Activated naive CD4-positive, alpha-beta T cell treated with anti-CD3 and anti-CD28 coated beads, Interleukin-2, amount 50 U/mL, for 72 hours (primary cell): ENCODE data around the gene SFMBT1. TPM values are rescaled to one million over a fixed set of nuclear protein-coding genes. Genes with fewer than 3 reads are reported as not detected.
"Not testable (repeated sequence)": the region's sequence is repeated elsewhere in the genome, so short reads cannot be mapped to it uniquely, and the experiment has no call there.

ENCODE experiments used
- ATAC-seq, 2 donors: fragments of 150-1000 bp; cut with Tn5 transposase; 2 replicates each; pipeline ENCODE4 v1.10.0; 2021; ENCODE audit warnings: mild to moderate bottlenecking in 2 of 2, moderate library complexity in 2 of 2
- DNase-seq, 2 donors: peaks; one replicate each; pipeline ENCODE4 v3.0.0; 2021 to 2022; ENCODE audit warnings: low spot score in 2 of 2
- H3K27ac Mint-ChIP-seq, 2 donors: one replicate each; pipeline ENCODE4 v1.8.0; 2022; ENCODE audit warnings: mild to moderate bottlenecking in 2 of 2, mixed read lengths in 2 of 2
- H3K36me3 Mint-ChIP-seq, 2 donors: one replicate each; pipeline ENCODE4 v1.8.0; 2022; ENCODE audit warnings: mixed read lengths in 2 of 2
- H3K9me3 Mint-ChIP-seq, 2 donors: one replicate each; pipeline ENCODE4 v1.8.0; 2022; ENCODE audit warnings: mixed read lengths in 2 of 2
- total RNA-seq, 2 donors: library from RNA; stranded (reverse); gene quantifications; one replicate each; pipeline ENCODE4 v1.2.3, GENCODE V29; 2022

SFMBT1 gene
- total RNA-seq, 2 donors from 2014 or later = 19.6 to 23.3 TPM

DNA sequence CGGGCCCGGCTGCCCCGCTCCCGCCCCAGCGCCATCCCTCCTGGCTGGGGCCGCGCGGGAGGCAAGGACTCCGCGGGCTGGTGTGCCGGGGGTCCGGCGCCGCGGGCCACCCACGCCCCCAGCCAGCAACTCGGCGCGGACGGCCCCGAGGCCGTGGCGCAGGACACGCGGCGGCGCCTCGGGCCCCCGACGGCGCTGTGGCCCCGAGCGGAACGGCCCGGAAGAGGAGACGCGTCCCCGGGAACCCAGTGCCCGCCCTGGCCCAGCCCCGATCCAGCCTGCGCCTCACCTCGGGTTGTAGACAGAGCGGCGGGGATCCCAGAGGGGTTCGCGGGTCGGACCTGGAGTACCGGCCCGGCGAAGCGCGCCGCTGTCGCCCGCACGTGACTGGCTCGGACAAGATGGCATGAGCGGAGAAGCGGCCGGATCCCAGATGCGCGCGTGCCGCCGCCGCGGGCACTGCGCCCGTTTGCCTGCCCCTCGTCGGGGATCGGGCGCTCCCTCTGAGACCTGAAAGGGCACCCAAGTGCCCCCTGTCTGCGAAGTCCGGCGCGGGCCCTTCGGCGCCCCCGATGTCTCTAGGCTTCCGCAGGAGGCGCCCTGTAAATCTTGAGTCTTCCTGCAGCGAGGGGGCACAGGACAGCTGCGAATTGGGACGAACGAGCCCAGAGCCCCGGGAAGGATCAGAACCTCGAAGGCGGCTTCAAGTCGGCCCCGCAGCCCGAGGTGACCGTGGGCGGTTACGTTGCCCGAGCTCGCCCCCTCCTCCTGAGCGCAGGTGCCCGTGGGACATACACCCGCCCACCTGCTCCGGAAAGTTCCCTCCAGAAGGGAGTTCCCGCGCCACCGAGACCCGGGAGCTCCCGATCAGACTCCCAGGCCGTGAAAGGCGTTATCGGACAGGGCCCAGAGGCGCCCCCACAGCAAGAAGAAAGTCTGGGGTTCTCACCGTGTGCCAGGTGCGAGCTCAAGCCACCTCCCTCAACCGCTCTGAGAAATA lies 598 bp upstream of the SFMBT1 start:
- Mint-ChIP-seq H3K27ac (peak overlapping the region; percentile 86 to 87), H3K9me3 (no peaks in the 10 kb centered on the region), H3K36me3 (peaks cover 8 to 17% of the 10 kb centered on the region in 2 donors)
- DNase-seq (peak; percentile 62 to 77), ATAC-seq (peak; percentile 51 to 57)

DNA sequence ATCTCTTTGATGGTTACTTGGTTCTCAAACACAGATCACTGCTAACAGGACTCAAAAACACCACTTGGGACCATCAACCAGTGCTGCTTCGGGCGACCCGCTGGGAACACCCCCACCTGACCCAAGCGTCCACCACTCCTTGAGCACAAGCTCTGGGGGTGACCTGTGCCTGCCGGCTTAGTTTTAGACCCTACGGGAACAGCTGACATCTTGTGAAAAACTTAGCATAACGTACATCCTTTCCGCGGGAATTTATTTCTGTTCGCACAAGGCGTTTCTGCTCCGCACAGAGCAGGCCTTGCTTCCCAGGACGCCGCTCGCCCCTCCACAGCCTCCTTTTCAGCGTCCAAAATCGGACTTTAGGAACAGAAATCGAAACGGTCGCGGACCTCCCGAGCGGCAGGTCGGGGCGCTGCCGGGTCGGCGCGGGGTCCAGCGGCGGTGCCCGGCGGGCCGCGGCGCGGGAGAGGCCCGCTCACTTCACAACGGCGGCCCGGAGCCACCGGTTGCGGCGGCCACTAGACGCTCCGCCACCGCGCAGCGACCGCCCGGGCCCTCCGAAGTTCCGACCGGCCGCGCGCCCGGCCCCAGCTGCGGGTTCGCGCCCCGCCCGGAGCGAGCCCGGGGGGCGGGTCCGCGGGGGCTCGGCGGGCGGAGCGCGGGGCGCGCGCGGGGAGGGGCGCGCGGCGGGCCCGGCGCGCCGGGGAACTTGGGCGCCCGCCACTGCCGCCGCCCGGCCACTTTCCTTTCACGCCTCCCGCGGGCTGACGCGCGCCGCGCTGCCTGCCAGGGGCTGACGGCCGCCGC lies 959 bp downstream of the SFMBT1 start:
- H3K9me3 Mint-ChIP-seq = no peaks in the 10 kb centered on the region
- DNase-seq = peak; percentile 49 to 71
- peak; percentile 48 to 49 for ATAC-seq
- peak overlapping the region; percentile 90 to 97 for H3K27ac Mint-ChIP-seq
- H3K36me3 Mint-ChIP-seq = peaks cover 8 to 17% of the 10 kb centered on the region in 2 donors

DNA sequence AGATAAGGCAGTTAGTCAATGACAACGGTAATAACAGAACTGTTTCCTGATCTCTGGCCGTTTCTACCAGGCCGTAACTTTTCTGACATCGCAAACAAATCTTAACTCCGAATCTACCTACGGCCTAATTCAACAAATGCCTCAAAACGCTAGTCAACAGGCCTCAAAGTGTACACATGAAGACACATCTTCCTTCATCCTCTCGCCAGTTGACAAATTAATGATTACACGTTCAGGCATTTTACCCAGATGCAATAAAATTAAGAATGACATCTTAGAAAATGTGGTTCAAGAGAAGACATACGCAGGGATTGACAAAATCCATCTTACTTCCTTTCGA lies 1.5 kb downstream of the SFMBT1 start:
- ATAC-seq = no peak
- peak overlapping the region; percentile 90 to 97 for H3K27ac Mint-ChIP-seq
- H3K9me3 Mint-ChIP-seq = no peaks in the 10 kb centered on the region
- no peak for DNase-seq
- H3K36me3 Mint-ChIP-seq = peaks cover 8 to 17% of the 10 kb centered on the region in 2 donors

DNA sequence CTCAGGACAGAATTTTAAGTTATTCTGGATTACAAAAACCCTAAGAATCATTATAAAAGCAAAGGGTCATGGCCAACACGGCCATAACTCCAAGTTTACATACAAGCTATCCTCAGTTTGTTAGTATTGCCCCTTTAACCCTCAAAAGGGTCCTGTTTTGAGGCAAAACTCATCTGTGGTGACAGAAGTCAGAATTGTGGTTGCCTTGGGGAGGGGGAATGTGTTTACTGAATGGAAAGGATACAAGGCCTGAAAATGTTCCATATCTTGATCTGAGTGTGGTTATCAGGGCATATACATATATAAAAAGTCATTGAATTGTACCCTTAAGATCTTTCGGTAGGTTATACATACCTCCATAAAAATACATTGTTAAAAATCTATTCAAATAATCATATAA lies 2.1 kb downstream of the SFMBT1 start:
- DNase-seq (no peak), ATAC-seq (no peak)
- Mint-ChIP-seq H3K36me3 (peaks cover 8 to 17% of the 10 kb centered on the region in 2 donors), H3K27ac (peak overlapping the region in 1 of 2 donors; percentile 90), H3K9me3 (no peaks in the 10 kb centered on the region)

DNA sequence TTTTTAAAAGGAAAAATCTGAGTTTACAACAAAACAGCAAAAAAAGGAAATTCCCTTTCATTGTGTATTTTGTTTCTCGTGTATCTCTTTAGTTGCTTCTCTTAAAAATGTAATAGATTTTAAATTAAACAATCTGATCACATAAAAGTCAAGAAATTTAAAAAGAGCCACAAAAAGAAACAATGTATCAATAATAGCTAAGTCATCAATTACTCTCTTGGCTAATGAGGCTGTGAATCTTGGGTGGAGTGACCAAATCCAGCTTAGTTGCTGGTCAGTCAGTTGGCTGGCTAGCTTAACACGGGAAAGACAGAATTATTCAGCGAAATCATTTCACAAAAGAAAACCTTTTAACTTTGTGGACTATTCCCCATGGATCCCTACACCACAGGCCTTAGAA lies 3.2 kb downstream of the SFMBT1 start:
- DNase-seq (no peak), ATAC-seq (no peak)
- Mint-ChIP-seq H3K27ac (no peak overlapping the region), H3K36me3 (peaks cover 8 to 17% of the 10 kb centered on the region in 2 donors), H3K9me3 (no peaks in the 10 kb centered on the region)

DNA sequence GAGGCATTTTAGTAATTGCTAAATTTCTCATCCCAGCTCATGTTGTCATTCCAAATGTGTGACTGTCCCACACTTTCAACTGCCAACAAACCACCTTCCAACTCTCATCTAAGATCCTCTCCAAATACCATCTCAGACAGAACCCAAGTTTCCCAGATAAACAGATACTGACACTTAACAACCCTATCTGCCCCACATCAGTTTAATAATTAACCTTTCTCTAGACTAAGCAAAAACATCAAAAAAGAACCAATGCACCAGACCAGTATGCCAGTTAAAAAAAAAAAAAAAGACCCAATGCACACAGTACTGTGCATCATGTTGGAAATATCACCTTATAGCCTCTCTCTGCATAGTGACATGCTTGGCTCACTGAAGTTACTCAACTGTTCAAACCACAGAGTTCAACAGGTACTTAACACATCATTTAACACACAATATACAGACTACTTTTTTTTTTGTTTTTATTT lies 5.5 kb downstream of the SFMBT1 start:
- DNase-seq (no peak), ATAC-seq (peak in 1 of 2 donors; percentile 68)
- Mint-ChIP-seq H3K36me3 (peaks cover 8% of the 10 kb centered on the region in 2 donors), H3K27ac (no peak overlapping the region), H3K9me3 (no peaks in the 10 kb centered on the region)

DNA sequence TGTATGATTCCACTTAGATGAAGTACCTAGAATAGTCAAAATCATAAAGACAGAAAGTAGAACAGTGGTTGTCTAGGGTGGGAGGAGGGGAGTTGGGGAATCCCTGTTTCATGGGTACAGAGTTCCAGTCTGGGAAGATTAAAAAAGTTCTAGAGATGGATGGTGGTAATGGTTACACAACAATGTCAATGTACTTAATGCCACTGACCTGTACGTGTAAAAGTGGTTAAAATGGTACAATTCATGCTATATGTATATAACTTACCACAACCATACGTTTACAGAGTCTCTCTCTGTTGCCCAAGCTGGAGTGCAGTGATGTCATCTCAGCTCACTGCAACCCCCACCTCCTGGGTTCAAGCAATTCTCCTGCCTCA lies 6.5 kb downstream of the SFMBT1 start:
- no peak for ATAC-seq
- Mint-ChIP-seq H3K9me3 (no peaks in the 10 kb centered on the region), H3K27ac (no peak overlapping the region), H3K36me3 (peaks cover 3% of the 10 kb centered on the region in 2 donors)
- DNase-seq = no peak

DNA sequence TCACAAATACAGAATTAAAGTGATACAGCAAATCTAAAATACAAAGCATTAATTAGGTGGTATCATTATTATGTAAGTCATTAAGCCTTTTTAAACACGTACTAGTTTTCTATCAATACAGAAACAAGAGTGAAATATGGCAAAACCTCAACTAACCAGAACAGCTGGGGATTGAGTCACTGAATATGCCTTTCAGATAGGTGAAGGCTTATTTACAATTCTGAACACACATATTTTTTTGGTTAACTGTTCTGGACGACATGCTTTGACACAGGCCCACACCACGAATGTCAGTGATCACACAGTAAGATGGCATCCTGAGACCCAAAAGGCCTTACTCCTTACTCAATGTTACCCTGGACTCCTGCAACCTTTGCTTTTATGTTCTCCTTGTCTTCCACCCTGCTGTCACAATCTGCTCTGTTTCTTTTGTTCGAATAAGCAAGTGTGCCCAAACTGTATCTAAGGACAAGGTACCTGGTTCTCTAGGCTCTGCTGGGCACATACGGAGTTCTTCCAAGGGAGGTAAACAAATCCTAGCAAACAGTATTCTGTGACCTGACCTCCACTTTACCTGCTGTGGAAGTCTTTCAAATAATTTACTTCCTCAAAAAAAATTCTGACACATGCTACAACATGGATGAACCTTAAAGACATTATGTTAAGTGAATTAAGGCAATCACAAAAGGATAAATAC lies 7.0 kb downstream of the SFMBT1 start:
- ATAC-seq = peak in 1 of 2 donors; percentile 37
- Mint-ChIP-seq H3K9me3 (no peaks in the 10 kb centered on the region), H3K27ac (no peak overlapping the region), H3K36me3 (no peaks in the 10 kb centered on the region)
- DNase-seq = no peak

DNA sequence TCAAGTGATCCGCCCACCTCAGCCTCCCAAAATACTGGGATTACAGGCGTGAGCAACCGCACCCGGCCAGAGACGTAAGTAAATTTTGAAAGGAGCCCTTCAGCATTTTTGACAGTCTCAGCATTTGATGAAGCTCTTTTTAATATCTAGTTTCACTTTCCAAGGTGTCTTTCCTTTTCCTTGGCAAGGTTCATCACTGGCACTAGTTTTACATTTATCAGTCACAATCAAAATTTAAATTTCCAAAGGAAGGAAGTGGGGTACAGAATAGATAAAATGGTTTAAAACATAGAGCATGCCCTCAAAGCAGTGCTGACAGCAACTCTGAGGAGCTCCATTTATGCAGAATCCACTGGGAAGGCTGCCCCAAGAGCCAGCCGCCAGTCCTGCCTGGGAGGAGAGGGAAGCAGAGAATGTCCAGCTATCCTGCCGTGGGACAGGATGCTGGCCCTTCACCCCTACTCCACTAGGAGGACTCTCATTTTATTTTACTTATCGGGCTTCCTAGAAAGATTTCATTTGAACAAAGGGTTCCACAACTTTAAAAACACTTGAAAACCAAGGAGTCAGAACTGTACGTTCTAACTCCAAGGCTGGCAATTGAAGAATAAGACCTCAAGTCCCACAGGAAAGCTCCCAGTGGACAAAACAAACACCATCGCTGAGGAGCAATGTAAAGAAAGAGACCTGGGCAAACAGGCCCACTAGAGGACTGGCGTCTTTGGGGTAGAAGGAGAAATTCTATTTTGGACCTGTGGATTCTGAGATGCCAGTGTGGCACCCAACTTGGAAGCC lies 9.9 kb downstream of the SFMBT1 start:
- H3K27ac Mint-ChIP-seq = peak overlapping the region; percentile 39 to 40
- DNase-seq = no peak
- H3K9me3 Mint-ChIP-seq = no peaks in the 10 kb centered on the region
- ATAC-seq = no peak
- no peaks in the 10 kb centered on the region for H3K36me3 Mint-ChIP-seq

DNA sequence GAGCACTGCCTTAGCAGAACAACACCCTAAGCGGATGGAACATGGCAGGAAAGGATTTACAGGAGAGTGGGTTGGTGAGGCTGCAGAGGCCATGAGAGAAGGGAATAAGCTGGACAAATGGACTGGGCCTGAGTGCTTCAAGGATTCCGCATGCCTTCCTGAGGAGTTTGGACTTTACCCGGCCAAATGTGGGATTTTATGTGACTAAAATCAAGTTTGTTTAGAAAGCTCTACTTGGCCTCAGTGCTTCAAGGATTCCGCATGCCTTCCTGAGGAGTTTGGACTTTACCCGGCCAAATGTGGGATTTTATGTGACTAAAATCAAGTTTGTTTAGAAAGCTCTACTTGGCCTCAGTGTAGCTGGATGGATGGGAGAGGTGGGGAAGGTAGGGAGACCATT lies 10.9 kb downstream of the SFMBT1 start:
- not testable (repeated sequence) for ATAC-seq, H3K9me3 Mint-ChIP-seq, H3K36me3 Mint-ChIP-seq, H3K27ac Mint-ChIP-seq, DNase-seq

DNA sequence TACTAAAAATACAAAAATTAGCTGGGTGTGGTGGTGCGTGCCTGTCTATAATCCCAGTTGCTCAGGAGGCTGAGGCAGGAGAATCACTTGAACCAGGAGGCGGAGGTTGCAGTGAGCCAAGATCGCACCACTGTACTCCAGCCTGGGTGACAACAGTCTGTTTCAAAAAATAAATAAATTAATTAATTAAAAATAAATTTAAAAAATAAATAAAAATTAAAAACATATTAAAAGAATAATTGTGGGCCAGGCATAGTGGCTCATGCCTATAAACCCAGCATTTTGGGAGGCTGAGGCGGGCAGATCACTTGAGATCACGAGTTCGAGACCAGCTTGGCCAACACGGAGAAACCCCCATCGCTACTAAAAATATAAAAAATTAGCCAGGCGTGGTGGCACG lies 11.5 kb downstream of the SFMBT1 start:
- not testable (repeated sequence) for H3K9me3 Mint-ChIP-seq, ATAC-seq, H3K27ac Mint-ChIP-seq, H3K36me3 Mint-ChIP-seq, DNase-seq

DNA sequence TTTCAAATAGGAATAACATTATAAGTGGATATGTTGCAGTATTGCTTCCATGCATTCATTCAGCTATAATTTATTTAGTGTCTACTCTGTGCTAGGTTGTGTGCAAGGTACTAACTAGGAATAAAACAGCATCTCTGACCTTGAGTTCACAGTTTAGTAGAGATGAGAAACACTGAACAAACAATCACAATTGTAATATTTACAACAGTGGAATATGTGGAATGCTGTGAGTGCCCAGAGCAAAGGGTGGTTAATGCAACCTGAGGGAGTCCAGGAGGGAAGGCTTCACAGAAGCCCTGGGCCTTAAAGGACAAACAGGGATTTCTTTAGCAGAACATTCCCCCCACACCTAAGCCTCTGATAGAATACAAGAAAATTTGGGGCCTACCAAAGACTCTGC lies 13.3 kb downstream of the SFMBT1 start:
- DNase-seq (no peak), ATAC-seq (no peak)
- Mint-ChIP-seq H3K9me3 (no peaks in the 10 kb centered on the region), H3K27ac (no peak overlapping the region), H3K36me3 (no peaks in the 10 kb centered on the region)

DNA sequence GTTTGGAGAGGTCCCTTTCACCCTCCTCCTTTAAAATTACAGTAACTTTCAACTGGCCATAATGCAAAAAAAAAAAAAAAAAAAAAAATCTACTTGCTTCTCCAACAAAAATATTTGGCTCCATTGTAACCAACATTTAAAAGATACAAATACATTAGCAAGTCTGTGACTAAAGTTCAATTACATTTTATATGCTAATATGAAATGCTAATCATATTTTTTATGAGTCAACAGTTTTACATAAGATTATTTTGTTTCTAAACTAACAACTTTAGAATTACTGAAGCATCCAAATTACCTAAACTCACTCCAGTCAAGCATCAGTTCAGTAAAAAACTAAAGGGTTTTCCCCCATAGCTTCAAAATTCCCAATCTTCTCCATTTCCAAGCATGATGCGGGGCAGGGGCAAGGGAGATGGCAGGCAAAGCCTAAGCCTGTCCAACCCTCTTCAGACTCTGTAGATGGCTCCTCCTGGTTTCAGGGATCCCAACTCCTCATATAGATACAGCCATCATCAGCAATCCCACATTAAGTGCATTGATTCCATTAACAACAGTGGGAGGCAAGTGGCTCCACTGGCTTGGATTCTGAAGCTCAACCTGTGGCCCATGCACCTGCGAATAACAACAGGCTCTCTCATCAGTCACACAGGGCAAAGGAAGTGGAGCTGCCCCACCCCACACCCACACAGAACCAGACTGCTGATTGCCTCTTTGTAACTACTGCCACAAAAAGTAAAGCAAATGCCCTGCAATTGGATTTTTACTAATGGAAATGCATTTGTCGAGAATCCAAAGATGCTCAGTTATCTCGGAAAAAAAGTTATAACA lies 15.0 kb downstream of the SFMBT1 start:
- Mint-ChIP-seq H3K27ac (peak overlapping the region in 1 of 2 donors; percentile 53), H3K9me3 (no peaks in the 10 kb centered on the region), H3K36me3 (no peaks in the 10 kb centered on the region)
- DNase-seq (peak in 1 of 2 donors; percentile 27), ATAC-seq (peak; percentile 73 to 85)

DNA sequence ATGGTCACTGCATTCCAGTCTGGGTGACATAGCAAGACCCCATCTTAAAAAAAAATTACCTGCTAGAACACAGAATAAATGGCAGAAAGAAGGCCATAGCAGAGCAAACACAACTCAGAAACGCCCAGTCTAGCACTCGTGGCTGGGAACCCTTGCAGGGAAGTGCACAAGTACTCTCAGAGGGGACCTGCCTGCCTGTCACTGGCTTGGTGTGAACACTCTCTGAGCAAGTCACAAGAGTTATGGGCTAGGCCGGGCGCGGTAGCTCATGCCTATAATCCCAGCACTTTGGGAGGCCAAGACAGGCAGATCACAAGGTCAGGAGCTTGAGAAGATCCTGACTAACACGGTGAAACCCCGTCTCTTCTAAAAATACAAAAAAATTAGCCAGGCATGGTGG lies 17.2 kb downstream of the SFMBT1 start:
- no peak for DNase-seq
- no peak for ATAC-seq
- Mint-ChIP-seq H3K27ac (no peak overlapping the region), H3K36me3 (no peaks in the 10 kb centered on the region), H3K9me3 (no peaks in the 10 kb centered on the region)

DNA sequence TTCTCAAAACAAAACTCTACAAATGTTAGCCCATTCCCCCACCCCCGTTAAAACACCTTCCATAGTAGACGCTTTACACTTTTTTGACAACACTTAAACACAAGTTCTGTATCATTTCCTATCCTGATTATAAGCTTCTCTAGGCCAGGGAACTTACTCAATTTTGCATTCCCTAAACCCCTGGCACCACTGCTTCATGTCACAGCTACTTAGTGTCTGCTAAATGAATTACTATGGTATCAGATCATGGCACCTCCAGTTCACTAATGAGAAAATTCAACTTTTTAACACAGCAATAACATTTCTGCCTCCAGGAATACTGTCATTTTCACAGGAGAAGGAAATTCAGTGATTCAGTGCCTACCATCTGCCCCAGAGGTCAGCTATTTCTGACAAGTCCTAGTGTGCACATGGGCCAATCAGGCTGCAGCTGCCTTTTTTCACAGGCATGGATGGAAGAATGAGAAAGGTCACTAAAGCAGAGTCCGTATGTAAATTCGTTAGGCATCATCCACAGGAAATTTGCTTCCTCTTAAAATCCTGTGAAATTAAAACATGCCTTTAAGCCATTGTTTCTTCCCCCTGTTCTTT lies 18.5 kb downstream of the SFMBT1 start:
- H3K36me3 Mint-ChIP-seq = no peaks in the 10 kb centered on the region
- ATAC-seq = no peak
- H3K27ac Mint-ChIP-seq = no peak overlapping the region
- H3K9me3 Mint-ChIP-seq = no peaks in the 10 kb centered on the region
- DNase-seq = no peak
